ENCODE measurements around the gene YWHAE.
"Not testable (repeated sequence)": the region's sequence is repeated elsewhere in the genome, so short reads cannot be mapped to it uniquely, and the experiment has no call there.

The YWHAE gene

GRCh38 chr17:1412185-1413110, 12.4 kb upstream of the YWHAE start:
- DNase-seq = no peak

DNA sequence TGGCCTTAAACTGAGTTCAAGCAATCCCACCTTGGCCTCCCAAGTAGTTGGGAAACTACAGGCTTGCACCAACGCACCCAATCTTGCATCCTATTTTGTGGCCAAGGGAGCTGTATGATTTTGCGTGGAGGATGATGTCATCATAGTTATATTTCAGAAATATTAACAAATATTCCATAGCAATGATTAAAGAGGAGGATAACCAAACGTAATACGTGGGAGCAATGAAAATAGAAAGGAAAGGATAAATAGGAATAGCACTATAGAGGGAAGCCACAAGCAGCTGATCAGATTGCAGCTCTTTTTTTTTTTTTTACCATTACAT, 2.2 kb upstream of the YWHAE start:
- DNase-seq = no peak

GRCh38 chr17:1398931-1399678, 917 bp downstream of the YWHAE start:
- DNase-seq = peak; percentile 64

DNA sequence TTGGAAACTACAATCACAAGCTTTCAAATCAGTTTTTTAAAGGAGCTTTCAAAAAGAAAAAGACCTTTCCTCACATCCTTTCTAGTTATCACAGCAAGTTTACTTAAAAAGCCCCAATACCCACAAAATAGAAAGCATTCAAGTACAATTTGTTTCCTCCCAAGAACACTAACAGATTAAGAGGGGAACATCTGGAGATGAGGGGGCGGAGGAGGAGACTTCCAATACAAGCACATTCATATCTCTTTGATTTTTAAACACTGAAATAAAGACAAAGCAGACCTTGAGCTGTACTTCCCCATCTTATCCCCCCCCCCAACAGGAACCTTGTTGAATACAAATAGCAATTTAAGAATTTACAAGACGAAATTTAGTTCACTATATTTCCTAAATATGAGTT, 2.0 kb downstream of the YWHAE start:
- no peak for DNase-seq

- peak; percentile 16 for DNase-seq
Observed at GRCh38 chr17:1395876-1396665, 4.0 kb downstream of the YWHAE start.

DNA sequence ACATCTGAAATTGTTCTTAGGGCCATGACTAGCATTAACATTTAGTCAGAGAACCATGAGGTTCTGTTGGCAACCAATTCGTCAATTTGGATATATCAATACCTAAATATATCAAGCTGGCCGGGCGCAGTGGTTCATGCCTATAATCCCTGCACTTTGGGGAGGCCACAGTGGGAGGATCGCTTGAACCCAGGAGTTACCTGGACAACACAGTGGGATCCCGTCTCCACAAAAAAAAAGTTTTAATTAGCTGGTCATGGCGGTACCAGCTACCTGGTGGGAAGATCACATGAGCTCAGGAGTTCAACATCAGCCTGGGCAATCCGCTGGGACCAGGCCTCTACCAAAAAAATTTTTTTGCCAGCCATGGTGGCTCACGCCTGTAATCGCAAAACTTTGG, 8.4 kb downstream of the YWHAE start:
- no peak for DNase-seq

DNA sequence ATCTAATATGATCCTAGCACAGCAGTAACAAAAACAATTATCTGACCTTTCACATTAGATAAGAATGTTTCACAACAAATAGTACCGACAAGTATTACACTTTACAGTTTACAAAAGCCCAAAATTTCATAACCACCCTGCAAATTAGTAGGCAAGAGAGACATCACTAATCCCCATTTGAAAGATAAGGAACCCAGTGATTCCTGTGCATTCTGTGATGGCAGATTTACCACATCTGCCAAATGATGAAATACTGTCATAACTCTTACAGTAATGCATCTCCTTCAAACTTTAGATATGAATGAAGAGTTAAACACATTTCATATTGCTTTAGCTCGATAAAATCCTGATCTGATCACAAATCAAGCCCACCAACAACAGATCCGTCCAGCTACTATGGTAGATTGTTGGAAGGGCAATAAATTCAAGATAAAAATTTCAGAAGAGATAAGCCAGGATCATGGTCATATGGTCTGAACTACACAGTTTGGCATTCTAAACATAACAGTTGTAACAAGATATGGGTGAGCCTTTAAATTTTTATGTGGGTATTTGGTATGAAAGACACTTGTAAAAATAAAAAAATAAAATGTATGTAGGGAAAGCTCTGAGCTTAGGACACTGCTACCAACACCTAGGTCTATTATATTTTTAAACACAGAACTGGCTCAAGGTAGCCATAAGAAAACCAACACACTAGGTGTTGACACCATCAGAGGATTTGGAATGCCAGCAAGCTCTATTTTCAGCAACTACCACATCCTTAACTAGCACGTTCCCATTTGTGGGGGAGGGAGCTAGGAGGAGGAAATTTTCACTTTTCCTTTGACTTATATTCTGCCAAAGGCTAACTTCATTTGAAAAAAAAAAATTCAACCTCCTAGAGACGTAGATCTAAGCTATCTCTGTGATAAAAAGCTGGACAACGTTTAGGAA, 9.3 kb downstream of the YWHAE start:
- peak; percentile 20 for DNase-seq

GRCh38 chr17:1387490-1388227, 12.4 kb downstream of the YWHAE start:
- not testable (repeated sequence) for DNase-seq

DNA sequence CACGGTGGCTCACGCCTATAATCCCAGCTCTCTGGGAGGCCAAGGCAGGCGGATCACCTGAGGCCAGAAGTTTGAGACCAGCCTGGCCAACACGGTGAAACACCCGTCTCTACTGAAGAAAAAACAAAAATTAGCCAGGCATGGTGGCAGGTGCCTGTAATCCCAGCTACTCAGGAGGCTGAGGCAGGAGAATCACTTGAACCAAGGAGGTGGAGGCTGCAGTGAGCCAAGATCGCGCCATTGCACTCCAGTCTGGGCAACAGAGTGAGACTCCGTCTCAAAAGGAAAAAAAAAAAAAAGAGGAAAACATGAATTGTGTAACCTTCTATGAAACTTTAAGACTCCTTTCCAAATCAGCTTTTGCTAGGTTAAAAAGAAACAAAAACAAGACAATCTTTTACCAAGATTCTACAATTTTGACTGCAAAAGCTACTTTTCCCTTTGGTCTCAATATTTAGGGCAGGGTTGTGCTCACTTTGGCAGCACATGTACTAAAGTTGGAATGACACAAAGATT, 13.3 kb downstream of the YWHAE start:
- DNase-seq = not testable (repeated sequence)

- no peak for DNase-seq
Observed at GRCh38 chr17:1386265-1386664, 13.8 kb downstream of the YWHAE start.

DNA sequence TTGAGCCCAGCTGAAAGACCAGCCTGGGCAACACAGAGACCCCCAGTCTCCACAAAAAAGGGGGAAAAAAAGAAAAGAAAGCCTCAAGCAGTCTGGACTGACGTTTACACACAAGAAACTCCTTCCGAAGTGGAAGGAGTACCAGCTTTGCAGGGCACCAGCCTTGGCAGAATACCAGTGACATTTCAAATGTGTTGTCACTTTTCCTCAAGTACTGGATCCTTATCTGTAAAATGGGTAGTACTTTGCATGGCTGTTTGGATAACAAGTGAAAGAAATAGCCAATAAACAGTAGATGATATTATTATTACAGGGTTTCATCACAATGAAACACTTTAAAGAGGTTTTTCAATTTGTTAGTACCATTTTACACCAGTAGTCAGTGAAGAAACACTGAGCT, 14.2 kb downstream of the YWHAE start:
- DNase-seq = no peak

DNA sequence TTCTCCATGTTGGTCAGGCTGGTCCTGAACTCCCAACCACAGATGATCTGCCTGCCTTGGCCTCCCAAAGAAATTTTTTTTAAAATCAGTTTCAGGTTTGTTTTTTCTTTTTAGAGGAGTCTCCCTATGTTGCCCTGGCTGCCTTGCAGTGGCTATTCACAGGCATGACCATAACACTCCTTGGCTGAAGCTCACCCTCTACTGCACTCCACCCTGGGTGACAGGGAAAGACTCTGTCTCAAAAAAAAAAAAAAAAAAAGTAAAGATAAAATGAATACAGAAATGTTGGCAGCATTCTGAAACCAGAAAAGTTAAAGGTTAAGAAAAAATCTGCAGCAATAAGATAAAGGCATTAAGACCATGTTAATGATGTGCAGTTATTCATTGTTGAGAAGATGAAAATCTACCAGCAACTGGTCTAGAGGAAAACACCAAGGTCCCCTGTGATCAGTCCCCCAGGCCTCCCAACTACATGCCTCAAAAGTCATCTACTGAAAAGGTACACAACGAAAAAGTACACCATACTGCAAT, 15.1 kb downstream of the YWHAE start:
- no peak for DNase-seq

DNA sequence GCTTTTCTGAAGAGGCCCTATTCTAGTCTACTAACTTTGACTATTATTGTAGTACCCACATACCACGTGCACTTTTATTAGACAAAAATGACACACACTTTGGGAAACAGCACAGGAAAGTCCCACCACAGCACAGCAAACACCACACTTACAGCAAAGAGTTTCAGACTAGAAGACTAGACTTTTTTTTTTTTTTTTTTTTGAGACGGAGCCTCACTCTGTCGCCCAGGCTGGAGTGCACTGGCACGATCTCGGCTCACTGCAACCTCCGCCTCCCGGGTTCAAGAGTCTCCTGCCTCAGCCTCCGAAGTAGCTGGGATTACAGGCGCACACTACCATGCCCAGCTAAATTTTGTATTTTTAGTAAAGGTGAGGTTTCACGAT, 20.1 kb downstream of the YWHAE start:
- DNase-seq = no peak

- no peak for DNase-seq
Observed at GRCh38 chr17:1379208-1379929, 20.7 kb downstream of the YWHAE start.

- not testable (repeated sequence) for DNase-seq
Observed at GRCh38 chr17:1378476-1378860, 21.6 kb downstream of the YWHAE start.

- no peak for DNase-seq
Observed at GRCh38 chr17:1377334-1377733, 22.7 kb downstream of the YWHAE start.

GRCh38 chr17:1376061-1376460, 24.0 kb downstream of the YWHAE start:
- no peak for DNase-seq

- no peak for DNase-seq
Observed at GRCh38 chr17:1375615-1376014, 24.4 kb downstream of the YWHAE start.

GRCh38 chr17:1374431-1375177, 25.4 kb downstream of the YWHAE start:
- no peak for DNase-seq

Measured in fibroblast of skin of abdomen (primary cell).